Stimulated activated memory B cell treated with anti-CD40 and anti-IgM and Interleukin-4, amounts not matched to agents 10 μg/mL and 1 μg/mL and 100 μg/mL, for 72 hours (primary cell): Measurements from ENCODE around the gene KLF1.

Experiments used
- ATAC-seq: fragments of 150-1000 bp; cut with Tn5 transposase; 2 replicates; pipeline ENCODE4 v1.10.0; 2021
- H3K27ac Mint-ChIP-seq: one replicate; pipeline ENCODE4 v1.8.0; 2022; ENCODE audit warnings: mild to moderate bottlenecking, mixed read lengths
- H3K27me3 Mint-ChIP-seq: one replicate; pipeline ENCODE4 v1.8.0; 2022; ENCODE audit warnings: mixed read lengths
- H3K36me3 Mint-ChIP-seq: one replicate; pipeline ENCODE4 v1.8.0; 2022; ENCODE audit warnings: mixed read lengths
- H3K4me1 Mint-ChIP-seq: one replicate; pipeline ENCODE4 v1.8.0; 2022; ENCODE audit warnings: mixed read lengths
- H3K4me3 Mint-ChIP-seq: one replicate; pipeline ENCODE4 v1.8.0; 2022; ENCODE audit warnings: mild to moderate bottlenecking, moderate library complexity, mixed read lengths
- H3K9me3 Mint-ChIP-seq: one replicate; pipeline ENCODE4 v1.8.0; 2022; ENCODE audit warnings: mixed read lengths

KLF1 gene

DNA sequence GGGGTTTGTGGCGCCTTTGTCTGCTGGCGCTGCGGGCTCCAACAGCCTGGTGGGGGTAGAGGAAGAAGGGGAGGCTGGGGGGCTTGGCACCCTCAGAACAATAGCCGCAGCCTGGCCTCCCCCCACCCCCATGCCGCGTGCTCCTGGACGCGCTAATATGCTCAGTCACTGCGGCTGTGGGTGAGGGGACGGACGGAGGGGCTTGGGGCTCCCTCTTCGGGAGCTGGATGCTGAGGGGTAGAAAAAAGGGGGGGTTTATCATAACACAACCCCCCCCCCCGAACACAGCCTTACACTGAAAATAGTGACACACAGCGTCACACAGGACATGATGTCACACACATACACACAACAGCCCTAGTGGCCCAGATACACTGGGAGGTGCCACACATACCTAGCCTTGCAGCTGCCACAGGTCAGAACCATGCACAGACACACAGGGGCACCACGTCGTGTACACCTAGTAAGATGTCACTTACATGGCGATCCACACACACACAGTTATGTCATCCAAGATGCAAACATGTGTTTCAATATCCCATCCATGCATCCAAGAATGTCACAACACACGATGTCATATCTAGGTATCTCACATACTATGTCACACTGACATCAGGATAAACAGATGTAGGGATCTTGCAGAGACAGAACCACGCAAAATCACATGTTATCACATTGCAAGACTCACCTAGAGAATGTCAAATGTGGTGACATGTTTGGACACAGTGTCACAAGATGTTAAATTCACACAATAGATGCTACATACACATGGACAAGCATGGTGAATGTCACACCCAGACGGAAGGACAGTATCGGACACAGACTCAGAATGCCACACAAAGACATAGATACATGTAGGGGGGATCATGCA is 47.9 kb downstream of the KLF1 start:
- no peak for ATAC-seq
- H3K27me3 Mint-ChIP-seq = peaks cover 98% of the 10 kb centered on the region
- H3K9me3 Mint-ChIP-seq = peaks cover 3% of the 10 kb centered on the region
- peaks cover 38% of the 10 kb centered on the region for H3K4me1 Mint-ChIP-seq
- H3K36me3 Mint-ChIP-seq = no peaks in the 10 kb centered on the region
- H3K4me3 Mint-ChIP-seq = peak overlapping the region; percentile 19
- H3K27ac Mint-ChIP-seq = no peak overlapping the region

DNA sequence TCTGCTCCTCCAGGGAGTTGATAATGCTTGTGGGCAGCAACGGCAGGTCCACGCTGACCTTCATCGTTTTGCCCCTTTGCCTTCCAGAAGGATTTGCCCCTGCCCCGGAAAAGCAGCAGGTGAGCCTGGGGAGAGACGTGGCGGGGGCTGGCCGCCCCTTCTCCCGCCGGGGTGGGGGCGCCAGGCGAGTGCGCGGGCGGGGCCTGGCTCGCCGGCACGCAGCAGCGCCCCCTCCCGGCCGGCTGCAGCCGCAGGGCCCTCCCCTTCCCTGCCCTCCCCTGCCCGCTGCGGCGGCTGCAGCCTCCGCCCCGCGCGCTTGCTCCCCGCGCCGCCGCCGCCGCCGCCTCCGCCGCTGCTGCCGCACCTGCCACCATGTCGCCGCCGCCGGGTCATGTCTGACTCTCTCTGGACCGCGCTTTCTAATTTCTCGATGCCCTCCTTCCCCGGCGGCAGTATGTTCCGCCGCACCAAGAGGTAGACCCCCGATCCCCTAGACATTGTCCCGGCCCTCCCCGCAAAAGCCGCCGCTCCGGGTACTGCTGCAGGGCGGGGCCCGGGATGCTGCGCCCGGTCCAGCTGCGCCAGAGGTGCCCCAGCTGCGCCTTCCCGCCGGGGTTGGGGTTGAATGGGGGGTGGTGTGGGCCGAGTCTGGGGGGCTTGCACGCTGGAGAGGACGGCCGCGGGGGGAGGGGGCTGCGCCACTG is 48.7 kb downstream of the KLF1 start, which contains the start of gene MAST1:
Gene MAST1 (plus strand): TSS at position 334 of the 704 bp plus-strand sequence. CDS start 58 bp downstream, at position 392.
- Mint-ChIP-seq H3K4me3 (peak within 1 kb of the TSS; percentile 65), H3K27ac (no peak within 1 kb of the TSS), H3K27me3 (peaks cover 94% of the 10 kb centered on the region), H3K36me3 (no peaks in the 10 kb centered on the region), H3K4me1 (peaks cover 40% of the 10 kb centered on the region), H3K9me3 (peaks cover 3% of the 10 kb centered on the region)
- ATAC-seq = peak; percentile 44

DNA sequence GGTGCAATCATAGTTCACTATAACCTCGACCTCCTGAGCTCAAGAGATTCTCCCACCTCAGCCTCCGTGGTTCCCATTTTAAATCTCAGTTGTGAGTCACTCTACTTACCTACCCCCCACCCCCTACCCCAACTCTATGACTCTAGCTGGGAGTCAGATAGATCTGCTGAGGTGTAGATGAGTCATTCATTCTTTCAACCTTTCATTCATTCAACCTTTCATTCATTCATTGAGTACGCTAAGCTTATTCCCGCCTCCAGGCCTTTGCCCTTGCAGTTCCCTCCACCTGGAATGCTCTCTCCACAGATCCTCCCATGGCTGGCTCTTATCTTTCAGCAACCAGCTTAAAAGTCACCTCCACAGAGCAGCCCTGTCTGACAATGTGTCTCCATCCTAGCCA is 49.8 kb downstream of the KLF1 start:
- H3K27ac Mint-ChIP-seq = no peak overlapping the region
- peaks cover 3% of the 10 kb centered on the region for H3K9me3 Mint-ChIP-seq
- no peak for ATAC-seq
- no peaks in the 10 kb centered on the region for H3K36me3 Mint-ChIP-seq
- H3K4me1 Mint-ChIP-seq = peaks cover 50% of the 10 kb centered on the region
- H3K4me3 Mint-ChIP-seq = no peak overlapping the region
- peaks cover 94% of the 10 kb centered on the region for H3K27me3 Mint-ChIP-seq

DNA sequence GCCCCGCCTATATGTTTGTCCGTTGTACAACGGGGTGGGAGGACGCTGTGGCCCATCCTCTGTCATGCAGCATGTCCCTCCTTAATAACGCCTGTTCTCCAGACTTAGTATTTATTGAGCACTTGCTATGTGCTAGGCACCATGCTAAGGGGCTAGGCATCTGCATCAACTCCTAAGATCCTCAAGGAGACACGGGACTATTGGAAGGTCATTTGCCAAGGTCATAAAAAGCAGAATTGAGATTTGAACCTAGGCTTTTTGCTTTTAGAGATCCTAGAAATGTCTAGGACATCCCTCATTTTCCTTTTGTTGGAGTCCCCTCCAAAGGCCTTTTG is 50.5 kb downstream of the KLF1 start:
- peaks cover 3% of the 10 kb centered on the region for H3K9me3 Mint-ChIP-seq
- H3K27me3 Mint-ChIP-seq = peaks cover 94% of the 10 kb centered on the region
- H3K4me1 Mint-ChIP-seq = peaks cover 48% of the 10 kb centered on the region
- ATAC-seq = no peak
- no peaks in the 10 kb centered on the region for H3K36me3 Mint-ChIP-seq
- H3K27ac Mint-ChIP-seq = no peak overlapping the region
- H3K4me3 Mint-ChIP-seq = no peak overlapping the region

DNA sequence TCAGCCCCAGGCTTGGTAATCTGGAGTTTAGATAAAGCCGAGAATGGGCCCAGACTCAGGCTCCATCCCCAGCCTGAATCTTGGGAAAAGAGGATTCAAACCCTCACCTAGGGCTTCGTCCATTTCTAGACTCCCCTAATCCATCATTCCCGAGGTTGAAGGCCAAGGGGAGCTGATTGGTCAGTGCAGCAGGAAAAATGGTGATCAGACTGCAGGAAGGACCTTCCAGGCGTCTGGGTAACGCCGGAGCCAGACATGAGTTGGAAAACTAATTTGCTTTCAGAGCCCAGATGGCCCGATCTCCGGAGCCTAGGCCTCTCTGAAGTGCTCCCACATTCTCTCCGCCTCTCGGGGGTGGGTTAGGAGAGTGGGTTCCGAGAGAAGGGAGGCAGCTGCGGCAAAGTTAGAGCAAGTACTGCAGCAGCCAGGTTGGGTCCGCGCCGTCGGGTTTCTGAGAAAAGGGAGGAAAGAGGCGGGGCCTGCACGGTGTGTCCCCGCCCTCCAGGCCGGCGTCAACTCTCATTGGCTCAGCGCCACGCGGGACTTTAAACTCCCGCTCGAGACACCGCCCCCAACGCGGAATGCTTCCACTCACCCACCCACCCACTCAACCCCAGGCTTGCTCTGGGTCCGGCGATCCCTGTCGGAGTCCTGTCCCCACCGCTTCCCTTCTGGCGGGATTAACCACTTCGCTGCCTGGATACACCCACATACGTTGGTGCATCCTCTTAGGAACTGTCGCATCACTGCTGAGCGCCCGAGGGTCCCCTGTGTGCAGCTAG is 51.8 kb downstream of the KLF1 start:
- H3K36me3 Mint-ChIP-seq = no peaks in the 10 kb centered on the region
- no peak overlapping the region for H3K27ac Mint-ChIP-seq
- H3K4me1 Mint-ChIP-seq = peaks cover 34% of the 10 kb centered on the region
- no peak for ATAC-seq
- H3K4me3 Mint-ChIP-seq = no peak overlapping the region
- H3K9me3 Mint-ChIP-seq = peaks cover 4% of the 10 kb centered on the region
- H3K27me3 Mint-ChIP-seq = peaks cover 94% of the 10 kb centered on the region

- Mint-ChIP-seq H3K27me3 (peaks cover 94% of the 10 kb centered on the region), H3K27ac (no peak within 1 kb of the TSS), H3K36me3 (no peaks in the 10 kb centered on the region), H3K4me1 (peaks cover 34% of the 10 kb centered on the region), H3K9me3 (peaks cover 4% of the 10 kb centered on the region), H3K4me3 (peak within 1 kb of the TSS; percentile 52)
- no peak for ATAC-seq
These were observed 52.4 kb downstream of the KLF1 start, which contains the start of gene RTBDN for GRCh38 chr19:12834566-12834943. TSS of gene RTBDN (minus strand) at chr19:12834579. CDS start at chr19:12829979, 4,600 bp downstream.
